SJSA1 (cell line): ENCODE data around the gene NSUN2. TPM values are rescaled to one million over a fixed set of nuclear protein-coding genes. Genes with fewer than 3 reads are reported as not detected.

Experiments used
- DNase-seq, 2 experiments: peaks; one replicate each; pipeline ENCODE4 v3.0.0-alpha.2; 2015 to 2020; ENCODE audit warnings: low spot score in 2 of 2, low read depth in 1 of 2
- H3K27ac ChIP-seq: fragments of 250-450 bp; sonication (Bioruptor Pico); 2 replicates; pipeline ENCODE4 v1.5.1; 2020; ENCODE audit warnings: mild to moderate bottlenecking, moderate library complexity
- H3K27me3 ChIP-seq: fragments of 250-450 bp; sonication (Bioruptor Pico); replicated peaks from 2 replicates; pipeline ENCODE4 v1.5.1; 2020; ENCODE audit warnings: mild to moderate bottlenecking, moderate library complexity
- H3K36me3 ChIP-seq: fragments of 250-450 bp; sonication (Bioruptor Pico); 2 replicates; pipeline ENCODE4 v1.5.1; 2020; ENCODE audit warnings: mild to moderate bottlenecking
- H3K4me1 ChIP-seq: fragments of 250-450 bp; sonication (Bioruptor Pico); replicated peaks from 2 replicates; pipeline ENCODE4 v1.6.1; 2021; ENCODE audit warnings: mild to moderate bottlenecking
- H3K4me3 ChIP-seq: fragments of 250-450 bp; sonication (Bioruptor Pico); 2 replicates; pipeline ENCODE4 v1.5.1; 2020; ENCODE audit warnings: mild to moderate bottlenecking
- H3K9me3 ChIP-seq: fragments of 250-450 bp; sonication (Bioruptor Pico); replicated peaks from 2 replicates; pipeline ENCODE4 v1.5.1; 2020; ENCODE audit warnings: mild to moderate bottlenecking
- total RNA-seq: library from RNA; depleted of rRNA; stranded (reverse); fragments of >200 nt; shearing (Covaris generic); gene quantifications from 2 replicates; pipeline ENCODE4 v1.2.3, GENCODE V29; 2014

Gene NSUN2
- total RNA-seq, 1 experiment from 2014 or later = 112 TPM

GRCh38 chr5:6567068-6567467, 65.8 kb downstream of the NSUN2 start:
- Histone ChIP-seq H3K27ac (no peak overlapping the region), H3K4me1 (no peaks in the 10 kb centered on the region)

DNA sequence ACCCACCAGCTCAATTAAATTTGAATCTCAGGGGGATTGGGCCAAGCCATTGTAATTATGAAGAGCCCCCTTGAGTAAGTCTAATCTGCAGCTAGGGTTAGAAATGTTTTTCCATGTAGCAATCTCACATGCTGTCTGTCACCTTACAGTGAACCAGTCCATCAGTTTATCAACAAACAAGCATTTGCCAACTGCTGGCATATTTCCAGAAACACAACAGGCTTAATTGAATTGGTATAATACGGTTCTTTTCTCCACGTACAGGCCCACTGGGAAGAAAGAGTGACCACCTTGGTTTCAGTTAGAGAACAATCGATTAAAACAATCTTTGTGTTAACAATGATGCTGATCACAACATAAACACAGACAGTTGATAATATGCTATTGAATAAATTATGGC, 67.4 kb downstream of the NSUN2 start:
- Histone ChIP-seq H3K36me3 (no peaks in the 10 kb centered on the region), H3K4me1 (no peaks in the 10 kb centered on the region), H3K9me3 (no peaks in the 10 kb centered on the region), H3K27ac (no peak overlapping the region), H3K4me3 (no peak overlapping the region), H3K27me3 (no peaks in the 10 kb centered on the region)
- DNase-seq = no peak

More at GRCh38 chr5:6567068-6567467, 65.8 kb downstream of the NSUN2 start:
- Histone ChIP-seq H3K27me3 (no peaks in the 10 kb centered on the region), H3K9me3 (no peaks in the 10 kb centered on the region), H3K4me3 (no peak overlapping the region), H3K36me3 (no peaks in the 10 kb centered on the region)
- no peak for DNase-seq

- Histone ChIP-seq H3K4me3 (no peak overlapping the region), H3K36me3 (no peaks in the 10 kb centered on the region), H3K4me1 (no peaks in the 10 kb centered on the region), H3K27ac (no peak overlapping the region), H3K9me3 (no peaks in the 10 kb centered on the region; the same call in 1 of the 2 replicates), H3K27me3 (no peaks in the 10 kb centered on the region)
- DNase-seq = peak in 1 of 2 experiments; percentile 34
Measured at GRCh38 chr5:6557807-6558575, 74.9 kb downstream of the NSUN2 start.

- Histone ChIP-seq H3K36me3 (no peaks in the 10 kb centered on the region), H3K27me3 (no peaks in the 10 kb centered on the region), H3K9me3 (no peaks in the 10 kb centered on the region; the same call in 1 of the 2 replicates), H3K4me3 (no peak overlapping the region), H3K4me1 (no peaks in the 10 kb centered on the region), H3K27ac (no peak overlapping the region)
- peak in 1 of 2 experiments; percentile 31 for DNase-seq
Measured at GRCh38 chr5:6556802-6557102, 76.1 kb downstream of the NSUN2 start.

GRCh38 chr5:6556089-6556801, 76.6 kb downstream of the NSUN2 start:
- H3K27me3 ChIP-seq = no peaks in the 10 kb centered on the region
- no peaks in the 10 kb centered on the region for H3K4me1 ChIP-seq
- no peaks in the 10 kb centered on the region for H3K36me3 ChIP-seq
- peak in 1 of 2 experiments; percentile 32 for DNase-seq
- no peaks in the 10 kb centered on the region; the same call in 1 of the 2 replicates for H3K9me3 ChIP-seq
- no peak overlapping the region for H3K27ac ChIP-seq
- H3K4me3 ChIP-seq = no peak overlapping the region

DNA sequence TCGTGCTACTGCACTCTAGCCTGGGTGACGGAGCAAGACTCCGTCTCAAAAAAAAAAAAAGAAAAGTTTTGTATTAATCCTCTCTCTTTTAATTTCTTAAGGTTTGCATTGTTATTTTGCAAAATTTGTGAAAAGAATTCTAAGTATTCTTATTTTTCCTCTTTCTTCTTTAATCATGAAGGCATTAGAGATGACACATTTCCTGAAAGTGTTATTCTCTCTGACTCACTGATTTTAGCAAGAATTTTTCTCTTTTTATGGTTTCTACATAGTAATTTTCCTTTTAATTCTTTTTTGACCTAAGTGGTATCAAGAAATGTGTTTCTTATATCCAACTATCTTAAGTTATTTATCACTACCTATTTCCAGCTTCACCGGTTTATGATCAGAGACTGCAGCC, 78.0 kb downstream of the NSUN2 start:
- Histone ChIP-seq H3K27ac (no peak overlapping the region), H3K4me3 (no peak overlapping the region), H3K4me1 (no peaks in the 10 kb centered on the region), H3K9me3 (no peaks in the 10 kb centered on the region; the same call in 1 of the 2 replicates), H3K36me3 (no peaks in the 10 kb centered on the region), H3K27me3 (no peaks in the 10 kb centered on the region)
- DNase-seq = no peak

DNA sequence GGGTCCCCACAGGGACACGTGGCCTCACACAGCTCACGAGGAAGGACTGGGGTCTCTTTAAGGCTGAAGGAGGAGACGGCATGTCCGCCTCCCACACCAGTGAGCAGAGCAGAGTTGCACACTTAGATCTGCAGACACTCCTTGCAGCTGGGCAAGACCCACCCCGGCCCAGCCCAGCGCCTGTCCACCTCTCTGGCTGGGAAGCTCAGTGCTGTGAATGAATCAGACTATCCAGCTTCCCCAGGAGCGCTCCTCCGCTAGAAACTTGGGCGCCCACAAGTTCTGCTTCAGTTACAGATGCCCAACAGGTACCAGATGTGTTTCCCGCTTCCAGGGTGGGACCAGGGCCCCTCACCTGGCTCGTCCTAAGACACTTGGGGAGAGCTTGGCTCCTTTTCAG, 78.9 kb downstream of the NSUN2 start:
- H3K36me3 ChIP-seq = no peaks in the 10 kb centered on the region
- H3K27ac ChIP-seq = no peak overlapping the region
- H3K9me3 ChIP-seq = no peaks in the 10 kb centered on the region; the same call in 1 of the 2 replicates
- H3K27me3 ChIP-seq = no peaks in the 10 kb centered on the region
- no peak overlapping the region for H3K4me3 ChIP-seq
- DNase-seq = peak in 1 of 2 experiments; percentile 34
- H3K4me1 ChIP-seq = no peaks in the 10 kb centered on the region

DNA sequence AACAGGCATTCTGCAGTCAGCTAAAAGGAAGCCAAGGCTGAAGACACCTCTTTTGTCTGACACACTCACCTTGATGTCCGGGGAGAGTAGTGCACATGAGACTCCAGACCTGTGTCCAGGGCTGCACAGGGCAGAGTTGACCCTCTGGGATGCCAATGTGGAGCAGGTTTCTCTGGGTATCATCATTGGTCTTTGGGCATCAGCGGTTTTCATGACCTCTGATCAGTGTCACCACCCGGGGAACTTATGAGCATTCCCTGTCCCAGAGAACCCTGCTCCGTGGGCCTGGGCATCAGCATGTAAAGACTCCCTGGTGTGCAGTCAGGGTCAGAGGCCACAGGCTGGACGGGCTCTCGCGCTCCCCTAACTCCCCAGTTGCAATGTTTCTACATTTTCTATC, 80.2 kb downstream of the NSUN2 start:
- Histone ChIP-seq H3K27me3 (no peaks in the 10 kb centered on the region), H3K27ac (no peak overlapping the region), H3K9me3 (no peaks in the 10 kb centered on the region; the same call in 1 of the 2 replicates), H3K4me1 (no peaks in the 10 kb centered on the region), H3K4me3 (no peak overlapping the region), H3K36me3 (no peaks in the 10 kb centered on the region)
- peak in 1 of 2 experiments; percentile 38 for DNase-seq

DNA sequence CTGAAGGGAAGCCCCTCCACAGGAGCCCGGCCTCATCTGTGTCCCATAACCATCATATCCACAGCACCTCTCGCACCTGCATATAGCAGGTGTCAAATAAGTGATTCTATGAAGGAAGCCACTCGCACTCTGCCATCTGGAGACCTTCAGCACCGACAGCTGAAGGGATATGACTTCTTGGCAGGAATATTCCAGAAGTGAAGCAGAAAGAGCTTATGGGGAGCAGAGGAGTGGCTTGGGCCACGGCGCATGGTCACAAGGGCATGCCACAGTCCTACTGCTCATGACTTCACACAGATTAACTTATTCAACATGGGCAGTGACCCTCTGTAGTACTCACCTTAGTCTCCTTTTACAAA, 80.9 kb downstream of the NSUN2 start:
- H3K9me3 ChIP-seq = no peaks in the 10 kb centered on the region; the same call in 1 of the 2 replicates
- H3K36me3 ChIP-seq = no peaks in the 10 kb centered on the region
- H3K27ac ChIP-seq = no peak overlapping the region
- H3K4me1 ChIP-seq = no peaks in the 10 kb centered on the region
- H3K27me3 ChIP-seq = no peaks in the 10 kb centered on the region
- no peak for DNase-seq
- no peak overlapping the region for H3K4me3 ChIP-seq

DNA sequence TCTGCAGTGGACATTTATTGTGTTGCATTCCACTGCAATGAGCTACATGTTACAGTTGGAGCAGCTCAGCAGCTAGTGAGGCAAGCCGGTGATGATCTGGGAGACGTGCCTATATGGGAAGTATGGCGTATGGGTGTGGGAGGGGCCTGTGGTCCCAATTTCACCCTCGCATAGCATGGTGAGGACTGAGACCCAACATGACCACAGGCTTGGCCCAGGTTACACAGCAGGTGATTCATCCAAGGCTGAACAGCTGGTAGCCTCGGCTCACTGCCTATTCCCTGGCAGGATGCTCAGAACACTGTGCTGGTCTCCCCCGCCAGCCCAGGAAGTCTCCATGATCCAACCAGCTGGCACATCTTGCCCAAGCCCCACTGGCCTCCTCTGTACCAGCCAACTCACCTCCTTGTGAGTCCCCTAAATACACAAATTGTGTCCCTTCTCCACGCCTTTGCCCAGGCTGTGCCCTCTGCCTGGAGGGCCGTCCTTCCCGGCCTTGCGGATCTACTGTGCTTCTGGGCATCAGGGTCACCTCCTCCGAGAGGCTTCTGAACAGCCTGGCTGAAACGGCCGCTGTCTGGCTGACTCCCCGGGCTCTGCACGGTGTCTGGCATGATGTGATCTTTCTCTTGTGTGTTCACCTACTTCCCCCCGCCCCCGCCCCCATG, 81.4 kb downstream of the NSUN2 start:
- no peak overlapping the region for H3K27ac ChIP-seq
- H3K27me3 ChIP-seq = no peaks in the 10 kb centered on the region
- H3K4me3 ChIP-seq = no peak overlapping the region
- peak in 1 of 2 experiments; percentile 30 for DNase-seq
- H3K9me3 ChIP-seq = no peaks in the 10 kb centered on the region; the same call in 1 of the 2 replicates
- no peaks in the 10 kb centered on the region for H3K4me1 ChIP-seq
- no peaks in the 10 kb centered on the region for H3K36me3 ChIP-seq

DNA sequence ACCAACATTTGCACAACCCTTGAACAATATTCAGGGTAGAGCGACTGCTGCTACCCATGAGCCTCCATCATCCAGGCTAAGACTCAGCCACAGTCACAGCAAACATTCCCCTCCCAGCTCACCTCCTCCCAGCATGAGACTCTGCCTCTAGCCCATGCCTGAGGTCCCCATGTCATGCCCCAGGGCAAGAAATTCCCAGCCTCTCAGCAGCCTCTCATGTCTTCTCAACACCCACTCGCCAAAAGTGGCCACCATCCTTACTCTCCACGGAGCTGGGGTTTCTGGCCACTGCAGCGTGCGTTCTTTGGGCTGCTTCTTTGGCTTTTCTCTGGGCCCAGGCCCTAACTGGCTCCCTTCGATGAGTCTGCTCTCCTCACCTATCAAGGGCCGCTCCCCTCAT, 82.2 kb downstream of the NSUN2 start:
- H3K27me3 ChIP-seq = no peaks in the 10 kb centered on the region
- H3K9me3 ChIP-seq = no peaks in the 10 kb centered on the region; the same call in 1 of the 2 replicates
- no peak overlapping the region for H3K4me3 ChIP-seq
- no peaks in the 10 kb centered on the region for H3K4me1 ChIP-seq
- H3K27ac ChIP-seq = no peak overlapping the region
- peak in 1 of 2 experiments; percentile 37 for DNase-seq
- no peaks in the 10 kb centered on the region for H3K36me3 ChIP-seq
